ENCODE data around the gene CTPS1.

- TF ChIP-seq CTCF (IDR thresholded peaks at IDR 0.05) = no peak
- TF ChIP-seq POLR2A (IDR thresholded peaks at IDR 0.05) = no peak
Observed at GRCh38 chr1:40982721-40983120, 3.2 kb downstream of the CTPS1 start.

Data from uterus (tissue), 2 donors.